ENCODE measurements around the gene RNF220. TPM values are rescaled to one million over a fixed set of nuclear protein-coding genes. Genes with fewer than 3 reads are reported as not detected.
A peak's percentile ranks its signal among the peaks of the same experiment; 100 is the strongest.

The RNF220 gene
- total and polyA plus RNA-seq, 2 of the 13 experiments (the other 11 are each of a cell fraction or from before 2014, with no cell fraction given) = 48.2 to 72.1 TPM

DNA sequence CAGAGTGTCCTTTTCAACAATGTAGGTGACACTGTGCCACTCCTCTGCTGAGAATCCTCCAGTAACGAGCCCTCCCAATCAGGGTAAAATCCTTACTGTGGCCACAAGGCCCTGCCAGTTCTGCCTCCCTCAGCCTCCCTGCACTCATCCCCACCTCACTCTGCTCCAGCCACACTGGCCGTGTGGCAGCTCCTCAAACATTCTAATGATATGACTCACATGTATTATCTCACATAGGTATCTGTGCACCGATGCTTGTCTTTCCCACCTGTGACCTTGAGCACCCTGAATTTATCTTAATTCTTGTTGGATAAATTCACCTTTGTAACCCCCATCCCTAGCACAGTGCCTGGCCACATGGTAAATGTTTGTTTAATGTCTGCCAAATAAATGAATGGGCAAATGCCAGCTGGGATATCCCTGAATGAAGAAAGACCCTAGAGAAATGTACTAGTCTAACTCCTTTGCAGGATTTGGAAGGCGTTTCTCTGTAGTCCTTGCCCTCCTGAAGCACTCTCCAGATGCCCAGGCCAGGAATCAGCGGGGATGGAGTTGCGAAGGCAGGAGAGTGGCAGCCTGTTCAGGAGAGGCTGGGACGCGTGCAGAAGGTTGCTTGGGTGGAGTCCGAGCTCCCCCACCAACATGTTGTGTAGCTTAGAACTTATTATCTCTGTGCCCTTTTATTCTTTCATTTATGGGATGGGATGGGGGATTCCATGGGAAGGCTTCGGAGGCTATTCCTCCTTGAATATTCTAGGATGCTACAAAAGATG, 163.3 kb downstream of the RNF220 start:
- FAIRE-seq (no peak), DNase-seq (ENCODE audit: low spot score) (peak; percentile 58), ATAC-seq (peak; percentile 53)
- Histone ChIP-seq H3K36me3 (replicated peaks in 1 of 2; ENCODE audit: control insufficient read depth in 1 of 2, insufficient read depth in 2 of 2, low read length in 2 of 2) (0 out of 5 replicates have a peak, but pooled peaks cover 0 to 1% of the 10 kb centered on the region in 2 experiments), H3K9me3 (ENCODE audit: low read length) (no peaks in the 10 kb centered on the region), H2AFZ (ENCODE audit: low read length) (no peak overlapping the region), H3K9ac (ENCODE audit: insufficient read depth, low read depth, low read length) (no peak overlapping the region), H3K4me1 (ENCODE audit: insufficient read depth, low read length) (no peaks in the 10 kb centered on the region), H3K4me2 (ENCODE audit: low read depth, low read length) (no peak overlapping the region), H3K27ac (ENCODE audit: extremely low read length, insufficient read depth, low read length) (no peak overlapping the region), H3K4me3 (replicated peaks in 1 of 3; ENCODE audit: insufficient read depth in 1 of 3, low read depth in 2 of 3, low read length in 3 of 3) (no peak overlapping the region), H3K27me3 (ENCODE audit: control insufficient read depth in 1 of 2, insufficient read depth in 2 of 2, low read length in 2 of 2) (peaks cover 0 to 13% of the 10 kb centered on the region in 2 experiments; a peak in 2 of 5 replicates), H3K79me2 (ENCODE audit: insufficient read depth, low read length) (no peaks in the 10 kb centered on the region), H4K20me1 (ENCODE audit: insufficient read depth, low read length) (no peaks in the 10 kb centered on the region)
- POLR2A ChIA-PET = no interaction called here
- no TSS peak for BruUV-seq (replicated peaks)
- in situ Hi-C loops (cut with HindIII; ENCODE audit: extremely low pct_ligation_motif_present, low pct_unique_long_range_greater_than_20kb) = no loop called here
- intact Hi-C loops (cut with micrococcal nuclease; ENCODE audit: unreplicated experiment) = no loop called here
- TF ChIP-seq FOXM1 (CRISPR knock-in tag; IDR thresholded peaks at IDR 0.05) (no peak), FOSL2 (CRISPR knock-in tag; IDR thresholded peaks at IDR 0.05) (peak; percentile 83)
- CTCF ChIA-PET (ENCODE audit: low intra/inter-chr PET ratio, low total read pairs) = no interaction called here
- 42% methylated on average over 10 of the region's 10 CpGs for WGBS (ENCODE audit: low lambda C conversion rate)

DNA sequence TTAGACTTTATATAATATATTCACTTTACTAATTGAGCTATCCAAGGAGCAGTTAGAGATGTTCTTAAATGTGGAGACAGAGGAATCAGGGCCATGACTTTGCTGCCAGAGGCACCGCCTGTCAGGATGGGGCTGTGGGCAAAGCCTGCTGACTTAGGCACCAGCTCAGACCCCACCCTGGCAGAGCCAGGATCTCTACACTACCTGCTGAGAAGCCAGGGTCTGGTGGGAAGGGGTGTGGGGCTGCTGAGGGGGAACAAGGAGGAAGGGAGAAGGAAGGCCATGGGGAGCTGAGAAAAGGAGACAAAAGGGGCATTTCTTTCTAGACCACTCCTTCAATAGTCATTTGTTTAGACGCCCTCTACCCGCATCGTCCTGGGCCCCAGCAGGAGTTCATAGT, 164.4 kb downstream of the RNF220 start:
- Histone ChIP-seq H3K9ac (ENCODE audit: insufficient read depth, low read depth, low read length) (no peak overlapping the region), H3K79me2 (ENCODE audit: insufficient read depth, low read length) (no peaks in the 10 kb centered on the region), H3K27me3 (ENCODE audit: control insufficient read depth in 1 of 2, insufficient read depth in 2 of 2, low read length in 2 of 2) (peaks cover 0 to 13% of the 10 kb centered on the region in 2 experiments; a peak in 2 of 5 replicates), H3K36me3 (replicated peaks in 1 of 2; ENCODE audit: control insufficient read depth in 1 of 2, insufficient read depth in 2 of 2, low read length in 2 of 2) (peaks cover 0 to 1% of the 10 kb centered on the region in 2 experiments; a peak in 1 of 5 replicates), H3K4me3 (replicated peaks in 1 of 3; ENCODE audit: insufficient read depth in 1 of 3, low read depth in 2 of 3, low read length in 3 of 3) (no peak overlapping the region), H4K20me1 (ENCODE audit: insufficient read depth, low read length) (no peaks in the 10 kb centered on the region), H3K9me3 (ENCODE audit: low read length) (no peaks in the 10 kb centered on the region), H2AFZ (ENCODE audit: low read length) (no peak overlapping the region), H3K4me2 (ENCODE audit: low read depth, low read length) (no peak overlapping the region), H3K27ac (ENCODE audit: extremely low read length, insufficient read depth, low read length) (no peak overlapping the region), H3K4me1 (ENCODE audit: insufficient read depth, low read length) (no peaks in the 10 kb centered on the region)
- intact Hi-C loops (cut with micrococcal nuclease; ENCODE audit: unreplicated experiment) (no loop called here), in situ Hi-C loops (cut with HindIII; ENCODE audit: extremely low pct_ligation_motif_present, low pct_unique_long_range_greater_than_20kb) (no loop called here)
- TF ChIP-seq ZNF432 (CRISPR knock-in tag; IDR thresholded peaks at IDR 0.05; ENCODE audit: borderline replicate concordance) (no peak), ZNF253 (CRISPR knock-in tag; IDR thresholded peaks at IDR 0.05; ENCODE audit: borderline replicate concordance) (no peak), ZNF550 (CRISPR knock-in tag; IDR thresholded peaks at IDR 0.05; ENCODE audit: borderline replicate concordance) (no peak), ZSCAN22 (CRISPR knock-in tag; IDR thresholded peaks at IDR 0.05) (no peak), ARID2 (CRISPR knock-in tag; IDR thresholded peaks at IDR 0.05; ENCODE audit: borderline replicate concordance) (no peak), ZKSCAN8 (CRISPR knock-in tag; IDR thresholded peaks at IDR 0.05; ENCODE audit: borderline replicate concordance) (no peak)
- TF ChIP-seq, protein P1, sequence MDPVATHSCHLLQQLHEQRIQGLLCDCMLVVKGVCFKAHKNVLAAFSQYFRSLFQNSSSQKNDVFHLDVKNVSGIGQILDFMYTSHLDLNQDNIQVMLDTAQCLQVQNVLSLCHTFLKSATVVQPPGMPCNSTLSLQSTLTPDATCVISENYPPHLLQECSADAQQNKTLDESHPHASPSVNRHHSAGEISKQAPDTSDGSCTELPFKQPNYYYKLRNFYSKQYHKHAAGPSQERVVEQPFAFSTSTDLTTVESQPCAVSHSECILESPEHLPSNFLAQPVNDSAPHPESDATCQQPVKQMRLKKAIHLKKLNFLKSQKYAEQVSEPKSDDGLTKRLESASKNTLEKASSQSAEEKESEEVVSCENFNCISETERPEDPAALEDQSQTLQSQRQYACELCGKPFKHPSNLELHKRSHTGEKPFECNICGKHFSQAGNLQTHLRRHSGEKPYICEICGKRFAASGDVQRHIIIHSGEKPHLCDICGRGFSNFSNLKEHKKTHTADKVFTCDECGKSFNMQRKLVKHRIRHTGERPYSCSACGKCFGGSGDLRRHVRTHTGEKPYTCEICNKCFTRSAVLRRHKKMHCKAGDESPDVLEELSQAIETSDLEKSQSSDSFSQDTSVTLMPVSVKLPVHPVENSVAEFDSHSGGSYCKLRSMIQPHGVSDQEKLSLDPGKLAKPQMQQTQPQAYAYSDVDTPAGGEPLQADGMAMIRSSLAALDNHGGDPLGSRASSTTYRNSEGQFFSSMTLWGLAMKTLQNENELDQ (CRISPR knock-in tag; IDR thresholded peaks at IDR 0.05; ENCODE audit: borderline replicate concordance) = no peak
- WGBS (ENCODE audit: low lambda C conversion rate) = 65% methylated on average over 4 of the region's 4 CpGs
- FAIRE-seq = no peak
- DNase-seq (ENCODE audit: low spot score) = no peak
- ATAC-seq = no peak
- CTCF ChIA-PET (ENCODE audit: low intra/inter-chr PET ratio, low total read pairs) = no interaction called here
- POLR2A ChIA-PET = no interaction called here
- BruUV-seq (replicated peaks) = no TSS peak
